T-helper 1 cell (primary cell): ENCODE measurements around the gene WDR33.

Source experiments
- DNase-seq, 5 donors: peaks; one replicate each; pipeline ENCODE4 v3.0.0-alpha.2; 2012 to 2020

The WDR33 gene

GRCh38 chr2:127690696-127691095, 120.3 kb downstream of the WDR33 start:
- no peak for DNase-seq

DNA sequence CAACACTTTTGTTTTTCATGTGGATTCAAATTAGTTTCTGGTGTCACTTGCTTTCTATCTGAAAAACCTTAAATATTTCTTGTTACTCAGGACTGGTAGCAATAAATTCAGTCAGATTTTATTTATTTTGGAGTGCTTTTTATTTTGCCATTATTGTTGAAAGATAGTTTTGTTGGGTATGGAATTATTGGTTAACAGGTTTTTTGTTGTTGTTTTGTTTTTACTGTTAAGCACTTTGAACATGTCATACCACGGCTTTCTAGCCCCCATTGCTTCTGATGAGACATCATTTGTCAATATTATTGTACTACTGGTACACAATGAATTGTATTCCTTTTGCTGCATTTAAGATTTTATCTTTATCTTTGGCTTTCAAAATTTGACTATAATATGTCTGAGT, 122.6 kb downstream of the WDR33 start:
- DNase-seq: no peak

DNA sequence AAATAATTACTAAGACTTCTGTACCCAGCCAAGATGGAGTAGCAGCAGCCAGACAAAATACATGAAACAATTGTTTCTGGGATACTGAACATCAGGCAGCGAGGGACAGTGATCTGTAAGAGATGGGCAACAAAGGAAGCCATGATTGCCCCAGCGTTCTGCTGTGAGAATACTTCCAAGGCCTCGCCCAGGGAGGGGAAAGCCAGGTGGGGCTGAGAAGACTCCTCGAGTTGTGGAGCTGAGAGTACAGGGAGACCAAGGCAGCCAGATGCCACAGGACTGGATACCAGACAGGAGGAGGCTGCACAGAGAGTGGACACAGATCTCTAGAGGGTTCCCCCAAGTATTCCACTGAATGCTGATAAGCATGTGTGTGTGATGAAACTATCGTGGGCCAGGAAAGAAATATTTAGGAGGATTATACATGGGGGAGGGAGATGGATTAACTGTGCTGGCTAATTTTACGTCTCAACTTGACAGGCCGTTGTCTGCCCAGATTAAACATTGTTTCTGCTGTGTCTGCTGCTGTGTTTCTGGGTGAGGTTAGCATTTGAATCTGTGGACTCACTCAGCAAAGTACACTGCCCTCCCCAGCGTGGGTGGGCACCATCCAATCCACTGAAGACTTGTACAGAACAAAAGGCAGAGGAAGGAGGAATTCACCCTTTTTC, 125.4 kb downstream of the WDR33 start:
- no peak for DNase-seq

DNA sequence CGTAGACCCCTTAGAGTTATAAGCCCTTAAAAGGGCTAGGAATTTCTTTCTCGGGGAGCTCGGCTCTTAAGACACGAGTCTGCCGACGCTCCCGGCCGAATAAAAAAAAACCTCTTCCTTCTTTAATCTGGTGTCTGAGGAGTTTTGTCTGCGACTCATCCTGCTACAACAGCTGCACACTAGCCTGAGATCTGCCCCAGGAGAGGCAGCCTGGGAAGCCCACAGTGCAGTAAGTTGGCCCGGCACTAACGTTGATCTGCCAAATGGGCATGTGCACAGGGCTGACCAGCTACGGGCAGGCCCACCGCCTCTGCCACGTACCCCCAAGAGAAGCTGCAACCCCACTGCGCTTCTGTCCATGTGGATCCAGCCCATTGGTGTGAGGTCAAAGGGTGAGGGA, 127.2 kb downstream of the WDR33 start:
- DNase-seq: no peak

- DNase-seq: no peak
Observed at GRCh38 chr2:127683056-127683455, 127.9 kb downstream of the WDR33 start.

DNA sequence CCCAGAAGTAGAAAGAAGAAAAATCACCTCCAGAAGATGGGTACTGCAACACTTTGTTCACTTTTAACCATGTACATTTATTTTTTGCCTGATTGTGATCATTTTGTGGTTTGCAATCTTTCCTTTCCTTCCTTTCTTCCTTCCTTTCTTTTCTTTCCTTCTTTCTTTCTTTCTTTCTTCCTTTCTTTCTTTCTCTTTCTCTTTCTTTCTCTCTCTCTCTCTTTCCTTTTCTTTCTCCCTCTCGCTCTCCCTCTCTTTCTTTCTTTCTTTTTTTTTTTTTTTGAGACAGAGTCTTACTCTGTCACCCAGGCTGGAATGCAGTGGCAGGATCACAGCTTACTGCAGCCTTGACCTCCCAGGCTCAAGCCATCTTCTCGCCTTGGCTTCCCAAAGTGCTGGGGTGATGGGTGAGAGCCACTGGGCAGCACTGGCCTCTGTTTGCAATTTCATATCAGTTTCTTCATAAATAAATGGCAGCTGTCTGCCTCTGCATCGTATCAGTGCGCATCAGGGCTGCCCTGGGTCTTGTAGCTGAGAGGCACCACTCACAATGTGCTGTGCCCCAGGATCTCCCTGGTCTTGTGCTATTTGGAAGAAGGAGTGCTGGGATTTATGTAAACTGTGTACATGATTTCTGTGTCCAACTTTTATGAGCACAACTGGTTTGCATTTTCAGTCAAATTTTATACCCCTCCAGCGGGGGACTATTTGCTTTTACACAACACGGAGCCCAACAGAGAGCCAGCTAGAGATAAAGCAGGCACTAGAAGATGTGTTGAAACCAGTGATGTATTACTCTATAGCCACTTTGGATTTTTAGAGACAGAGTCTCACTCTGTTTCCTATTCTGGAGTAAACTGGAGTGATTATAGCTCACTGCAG, 128.8 kb downstream of the WDR33 start:
- no peak for DNase-seq

DNA sequence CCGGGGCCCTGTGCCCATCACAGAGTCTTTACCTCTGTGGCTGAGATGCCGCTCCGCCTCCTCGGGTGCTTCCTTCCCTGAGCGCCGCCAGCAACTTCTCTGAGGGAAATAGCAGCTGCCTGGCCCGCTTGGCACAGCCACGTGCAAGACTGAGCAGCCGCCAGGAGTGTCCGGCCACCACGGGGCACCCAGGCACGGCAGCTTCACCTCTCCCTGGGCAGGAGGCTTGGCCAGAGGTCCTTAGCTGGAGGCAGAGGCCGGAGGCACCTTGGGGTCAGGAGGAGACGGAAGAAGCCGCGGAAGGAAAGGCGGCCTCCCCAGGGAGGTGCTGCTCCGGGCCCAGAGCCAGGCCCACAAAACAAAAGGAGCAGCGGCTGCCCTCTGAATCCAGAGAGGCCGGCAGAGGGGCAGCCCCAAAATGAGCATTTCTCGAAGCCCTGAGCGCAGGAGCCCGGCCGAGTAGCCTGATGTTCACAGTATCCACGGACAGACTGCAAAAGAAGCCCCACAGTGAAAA, 129.6 kb downstream of the WDR33 start:
- DNase-seq: no peak

- DNase-seq: no peak
Observed at GRCh38 chr2:127680706-127681287, 130.2 kb downstream of the WDR33 start.

DNA sequence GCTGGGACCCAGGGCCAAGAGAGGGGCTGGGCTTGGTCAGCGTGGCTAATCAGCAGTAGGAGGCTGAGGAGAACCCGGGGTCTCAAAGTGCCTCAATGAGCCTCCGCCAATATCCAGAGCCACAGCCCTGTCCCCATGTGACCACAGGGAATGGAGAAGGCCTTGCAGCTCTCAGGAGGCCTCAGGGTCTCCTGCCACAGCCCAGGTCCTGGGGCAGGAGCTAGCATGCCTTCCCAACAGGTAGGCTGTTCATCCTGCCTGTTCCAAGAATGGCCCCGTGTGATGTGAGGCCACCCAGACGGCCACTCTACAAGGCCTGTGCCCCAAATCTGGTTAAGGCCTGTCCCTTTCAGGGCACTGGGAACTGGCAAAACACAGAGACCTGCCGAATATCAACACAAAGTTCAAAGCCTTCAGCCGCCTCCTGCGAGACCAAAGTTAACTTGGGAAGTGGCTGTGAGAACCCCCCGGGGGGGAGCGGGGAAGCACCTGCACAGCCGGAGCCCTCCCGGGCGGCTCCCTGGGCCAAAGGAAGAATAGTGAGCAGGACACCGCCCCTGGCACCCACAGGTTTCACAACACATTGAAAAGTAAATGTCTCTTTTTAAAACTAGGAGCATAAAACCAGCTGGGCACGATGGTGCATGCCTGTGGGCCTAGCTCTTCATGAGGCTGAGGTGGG, 131.2 kb downstream of the WDR33 start:
- DNase-seq: no peak

DNA sequence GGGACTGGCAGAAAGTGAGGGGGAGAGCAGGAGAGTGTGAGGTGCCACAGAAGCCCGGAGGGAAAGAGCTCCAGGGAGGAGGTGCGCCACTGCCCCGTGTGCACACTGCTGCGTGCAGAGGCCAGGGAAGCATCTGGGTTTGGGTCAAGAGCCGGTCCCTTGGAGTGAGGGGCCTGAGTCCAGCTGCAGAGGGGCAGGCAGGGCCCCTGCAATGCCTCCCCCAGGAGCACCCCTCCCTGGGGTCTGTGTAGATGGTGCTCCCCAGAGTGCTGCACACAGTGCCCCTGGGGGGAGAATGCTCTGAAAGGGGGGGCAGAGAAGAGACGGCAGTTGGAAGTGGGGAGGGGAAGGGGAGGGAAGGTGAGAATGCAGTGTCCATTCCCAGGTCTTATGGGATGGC, 132.0 kb downstream of the WDR33 start:
- DNase-seq: no peak

GRCh38 chr2:127678531-127678930, 132.4 kb downstream of the WDR33 start:
- DNase-seq: no peak

GRCh38 chr2:127676906-127677305, 134.1 kb downstream of the WDR33 start:
- no peak for DNase-seq

DNA sequence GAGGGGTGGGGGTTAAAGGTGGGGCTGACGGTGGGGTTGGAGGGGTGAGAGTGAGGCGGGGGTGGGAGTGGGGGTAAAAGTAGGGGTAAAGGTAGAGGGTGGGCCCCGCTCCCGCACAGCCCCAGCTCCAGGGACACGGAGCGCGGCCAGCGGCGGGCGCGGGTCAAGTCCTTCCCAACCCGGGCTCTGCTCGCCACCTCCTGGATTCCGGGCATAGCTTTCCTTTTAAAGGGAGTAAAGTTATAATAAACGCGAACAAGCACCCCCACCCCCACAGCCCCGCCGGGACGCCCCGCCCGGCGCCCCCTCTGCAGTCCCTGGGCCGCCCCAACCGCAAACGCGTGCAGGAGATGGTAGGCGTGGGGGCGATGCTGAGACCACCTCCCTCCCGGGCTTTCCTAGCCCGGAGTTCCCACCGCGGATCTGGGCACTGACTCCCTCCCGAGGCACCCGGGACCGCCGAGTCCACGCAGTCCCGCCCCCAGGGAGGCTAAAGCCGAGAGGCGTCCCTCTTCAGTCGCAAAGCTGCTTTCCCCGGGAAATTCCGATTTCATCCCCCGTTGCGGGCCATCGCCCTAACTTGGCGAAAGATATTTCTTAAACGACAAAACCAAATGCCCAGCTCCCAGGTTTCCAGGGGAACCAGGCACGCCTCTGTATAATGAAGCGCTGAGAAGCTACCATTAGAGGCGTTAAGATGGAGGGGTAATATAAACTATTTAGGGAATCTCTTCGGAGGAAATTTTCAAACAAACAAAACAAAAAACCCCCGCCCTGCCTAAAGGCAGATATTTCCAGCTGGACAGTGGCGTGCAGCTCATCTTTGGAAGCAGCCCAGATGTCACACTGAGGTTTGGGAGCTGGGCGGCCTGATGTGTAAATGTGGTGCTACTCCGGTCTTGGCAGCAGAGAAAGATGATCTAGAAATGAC, 135.4 kb downstream of the WDR33 start, which contains the start of gene LIMS2:
TSS of gene LIMS2 (minus strand) at position 200 of the 931 bp plus-strand sequence. CDS start 506 bp downstream, outside the sequence.
- no peak for DNase-seq

GRCh38 chr2:127674241-127675209, 136.4 kb downstream of the WDR33 start:
- DNase-seq: no peak

DNA sequence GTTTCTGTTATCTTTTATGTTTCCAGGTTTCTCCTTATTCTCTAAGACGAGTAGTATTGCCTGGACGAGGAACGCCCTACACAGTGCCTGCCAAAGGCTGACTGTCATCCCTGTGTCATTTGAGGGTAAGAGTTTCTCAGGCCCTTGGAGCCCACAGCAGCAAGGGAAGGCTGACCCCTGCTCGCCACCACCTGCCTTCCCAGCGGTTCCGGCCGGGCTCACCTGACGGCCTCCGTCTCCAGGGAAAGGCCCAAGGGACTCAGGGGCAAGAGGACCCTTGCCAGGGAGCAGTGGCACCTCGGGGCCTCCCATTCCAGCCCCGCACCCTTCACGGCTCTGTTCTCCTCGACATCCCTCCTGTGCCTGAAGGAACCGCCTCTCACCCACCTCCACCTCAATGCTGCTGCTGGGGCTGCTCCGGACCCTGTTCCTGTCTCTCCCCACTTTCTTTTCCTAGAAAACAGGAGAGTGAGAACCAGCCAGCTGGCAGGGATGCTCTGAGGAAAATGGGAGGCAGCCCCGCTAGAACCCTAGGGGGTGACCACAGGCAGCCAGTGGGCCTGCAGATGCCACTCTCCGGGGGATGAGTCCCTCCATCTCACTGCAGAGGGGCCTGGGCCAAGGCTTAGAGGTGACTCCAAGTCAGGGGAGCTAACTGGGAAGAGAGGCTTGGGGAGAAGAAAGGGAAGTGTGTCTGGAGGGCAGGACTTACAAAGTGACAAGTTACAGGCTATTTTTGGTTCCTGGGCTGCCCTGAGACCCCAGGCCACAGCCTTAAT, 137.5 kb downstream of the WDR33 start:
- DNase-seq: no peak

DNA sequence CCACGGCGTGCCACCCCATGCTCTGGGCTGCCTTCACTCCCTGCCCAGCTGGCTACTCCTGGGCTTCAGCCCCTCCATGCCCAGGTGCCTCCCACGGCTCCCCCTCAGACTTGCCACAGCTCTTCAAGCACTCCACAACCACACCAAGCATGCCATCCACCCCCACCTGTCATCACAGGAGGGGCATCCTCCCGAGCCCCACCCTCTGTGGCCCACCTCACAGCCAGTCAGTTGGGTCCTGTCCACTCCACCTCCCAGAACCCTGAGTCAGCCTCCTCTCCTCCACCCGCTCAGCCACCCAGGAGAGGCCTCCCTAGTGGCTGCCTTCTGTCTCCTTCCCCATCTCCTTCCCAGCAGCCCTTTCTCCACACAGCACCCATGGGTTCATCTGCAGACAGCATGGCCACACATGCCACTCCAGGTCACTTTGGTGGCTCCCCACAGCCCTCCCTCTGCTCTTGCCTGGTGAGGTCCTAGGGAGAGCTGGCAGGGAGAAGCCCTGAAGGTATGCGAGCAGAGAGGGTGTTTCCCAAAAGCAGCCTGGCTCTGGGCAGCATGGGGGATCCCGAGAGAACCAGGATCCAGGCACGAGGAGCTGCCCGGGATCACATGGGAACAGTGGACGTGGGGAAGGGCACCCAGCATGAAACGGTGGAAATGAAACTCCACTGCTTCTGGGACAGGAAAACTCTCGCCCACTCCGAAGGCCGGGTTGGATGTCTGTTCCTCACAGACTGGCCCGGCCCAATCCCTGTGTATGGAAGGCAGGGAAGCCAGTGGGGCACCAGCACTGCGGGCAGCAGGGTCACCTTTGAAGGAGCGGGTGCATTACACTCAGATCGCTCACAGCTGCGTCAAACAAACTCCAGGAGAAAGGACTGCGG, 138.4 kb downstream of the WDR33 start:
- no peak for DNase-seq

GRCh38 chr2:127671557-127672302, 139.2 kb downstream of the WDR33 start:
- DNase-seq: no peak

DNA sequence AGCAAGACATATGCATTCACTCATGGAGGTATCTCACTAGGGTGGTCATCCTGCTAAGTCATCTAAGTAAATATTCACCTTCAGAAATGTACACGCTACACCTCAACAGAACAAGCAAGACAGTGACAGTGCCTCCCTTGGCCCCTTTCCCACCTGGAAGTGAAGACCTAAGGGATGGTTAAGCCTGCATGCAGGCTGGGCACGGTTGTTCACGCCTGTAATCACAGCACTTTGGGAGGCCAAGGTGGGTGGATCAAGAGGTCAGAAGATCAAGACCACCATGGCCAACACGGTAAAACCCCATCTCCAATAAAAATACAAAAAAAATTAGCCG, 140.0 kb downstream of the WDR33 start:
- no peak for DNase-seq
